Fibroblast of skin of right biceps (primary cell): ENCODE measurements around the gene RABGAP1L.
"Not testable (repeated sequence)": the region's sequence is repeated elsewhere in the genome, so short reads cannot be mapped to it uniquely, and the experiment has no call there.

Source experiments
- DNase-seq: peaks from one replicate; pipeline ENCODE4 v3.0.0-alpha.2; 2013

The RABGAP1L gene

GRCh38 chr1:174397261-174397660, 237.9 kb downstream of the RABGAP1L start:
- DNase-seq = no peak

GRCh38 chr1:174398246-174398645, 238.9 kb downstream of the RABGAP1L start:
- peak; percentile 42 for DNase-seq

GRCh38 chr1:174399211-174399610, 239.9 kb downstream of the RABGAP1L start:
- no peak for DNase-seq

- DNase-seq = no peak
Observed at GRCh38 chr1:174401075-174401474, 241.8 kb downstream of the RABGAP1L start.

GRCh38 chr1:174405219-174405618, 245.9 kb downstream of the RABGAP1L start:
- no peak for DNase-seq

- DNase-seq = no peak
Observed at GRCh38 chr1:174406421-174406820, 247.1 kb downstream of the RABGAP1L start.

- DNase-seq = peak; percentile 46
Observed at GRCh38 chr1:174407665-174408064, 248.3 kb downstream of the RABGAP1L start.

GRCh38 chr1:174408146-174408545, 248.8 kb downstream of the RABGAP1L start:
- peak; percentile 14 for DNase-seq

GRCh38 chr1:174409801-174410200, 250.5 kb downstream of the RABGAP1L start:
- DNase-seq = not testable (repeated sequence)

GRCh38 chr1:174413632-174414031, 254.3 kb downstream of the RABGAP1L start:
- DNase-seq = no peak

GRCh38 chr1:174414203-174414602, 254.9 kb downstream of the RABGAP1L start:
- DNase-seq = no peak

GRCh38 chr1:174415506-174415905, 256.2 kb downstream of the RABGAP1L start:
- DNase-seq = no peak

- DNase-seq = no peak
Observed at GRCh38 chr1:174417921-174418320, 258.6 kb downstream of the RABGAP1L start.

GRCh38 chr1:174425121-174425520, 265.8 kb downstream of the RABGAP1L start:
- no peak for DNase-seq

- DNase-seq = no peak
Observed at GRCh38 chr1:174426153-174426552, 266.8 kb downstream of the RABGAP1L start.

- DNase-seq = no peak
Observed at GRCh38 chr1:174428033-174428432, 268.7 kb downstream of the RABGAP1L start.

- no peak for DNase-seq
Observed at GRCh38 chr1:174428739-174429138, 269.4 kb downstream of the RABGAP1L start.

GRCh38 chr1:174433451-174433850, 274.1 kb downstream of the RABGAP1L start:
- peak; percentile 59 for DNase-seq

GRCh38 chr1:174445351-174445750, 286.0 kb downstream of the RABGAP1L start:
- no peak for DNase-seq

- no peak for DNase-seq
Observed at GRCh38 chr1:174445817-174446216, 286.5 kb downstream of the RABGAP1L start.

GRCh38 chr1:174447866-174448530, 288.7 kb downstream of the RABGAP1L start, which contains the start of gene GPR52:
GPR52 (plus strand) TSS chr1:174447964; CDS start chr1:174448112, 148 bp downstream.
- no peak for DNase-seq

- DNase-seq = no peak
Observed at GRCh38 chr1:174448531-174448883, 289.2 kb downstream of the RABGAP1L start.

- DNase-seq = peak; percentile 12
Observed at GRCh38 chr1:174448974-174449373, 289.7 kb downstream of the RABGAP1L start.

GRCh38 chr1:174451408-174451807, 292.1 kb downstream of the RABGAP1L start:
- no peak for DNase-seq

GRCh38 chr1:174465855-174466254, 306.5 kb downstream of the RABGAP1L start:
- no peak for DNase-seq
